Measurements from ENCODE around the gene CFAP46.
"Not testable (repeated sequence)": the region's sequence is repeated elsewhere in the genome, so short reads cannot be mapped to it uniquely, and the experiment has no call there.

CFAP46 gene

GRCh38 chr10:132889556-132889955 lies 52.8 kb downstream of the CFAP46 start:
- Histone ChIP-seq H3K9me3 (ENCODE audit: insufficient read depth, low read length) (no peaks in the 10 kb centered on the region), H4K20me1 (ENCODE audit: low read depth, low read length) (no peaks in the 10 kb centered on the region), H3K4me2 (ENCODE audit: low read depth, low read length, poor library complexity, severe bottlenecking) (no peak overlapping the region), H3K9ac (ENCODE audit: low read length) (no peak overlapping the region), H2AFZ (ENCODE audit: low read depth, low read length, severe bottlenecking) (no peak overlapping the region), H3F3A (ENCODE audit: insufficient read depth) (no peaks in the 10 kb centered on the region), H3K4me3 (ENCODE audit: insufficient read depth, low read length, poor library complexity, severe bottlenecking) (no peak overlapping the region), H3K9me2 (replicated peaks; ENCODE audit: insufficient read depth, low read length) (no peaks in the 10 kb centered on the region), H3K27me3 (ENCODE audit: low read length) (no peaks in the 10 kb centered on the region), H3K36me3 (ENCODE audit: low read length) (no peaks in the 10 kb centered on the region), H3K79me2 (ENCODE audit: insufficient read depth, low read length) (no peaks in the 10 kb centered on the region), H3K27ac (ENCODE audit: low read depth, low read length) (no peak overlapping the region)
- no peak for TF ChIP-seq EZH2phosphoT487 (conservative IDR thresholded peaks at IDR 0.05; ENCODE audit: low read length)
- TF ChIP-seq CTCF (IDR thresholded peaks at IDR 0.05; ENCODE audit: insufficient read depth, low read length, poor library complexity, severe bottlenecking): no peak

GRCh38 chr10:132888898-132889490 lies 53.4 kb downstream of the CFAP46 start:
- TF ChIP-seq CTCF (IDR thresholded peaks at IDR 0.05; ENCODE audit: insufficient read depth, low read length, poor library complexity, severe bottlenecking): no peak
- no peak for TF ChIP-seq EZH2phosphoT487 (conservative IDR thresholded peaks at IDR 0.05; ENCODE audit: low read length)
- Histone ChIP-seq H3F3A (ENCODE audit: insufficient read depth) (no peaks in the 10 kb centered on the region), H2AFZ (ENCODE audit: low read depth, low read length, severe bottlenecking) (no peak overlapping the region), H3K9me2 (replicated peaks; ENCODE audit: insufficient read depth, low read length) (no peaks in the 10 kb centered on the region), H3K36me3 (ENCODE audit: low read length) (no peaks in the 10 kb centered on the region), H3K9ac (ENCODE audit: low read length) (no peak overlapping the region), H3K4me3 (ENCODE audit: insufficient read depth, low read length, poor library complexity, severe bottlenecking) (no peak overlapping the region), H4K20me1 (ENCODE audit: low read depth, low read length) (no peaks in the 10 kb centered on the region), H3K4me2 (ENCODE audit: low read depth, low read length, poor library complexity, severe bottlenecking) (no peak overlapping the region), H3K79me2 (ENCODE audit: insufficient read depth, low read length) (no peaks in the 10 kb centered on the region), H3K27me3 (ENCODE audit: low read length) (no peaks in the 10 kb centered on the region), H3K27ac (ENCODE audit: low read depth, low read length) (no peak overlapping the region), H3K9me3 (ENCODE audit: insufficient read depth, low read length) (no peaks in the 10 kb centered on the region)

- H3K27ac ChIP-seq (ENCODE audit: low read depth, low read length); H4K20me1 ChIP-seq (ENCODE audit: low read depth, low read length); H3K79me2 ChIP-seq (ENCODE audit: insufficient read depth, low read length); H2AFZ ChIP-seq (ENCODE audit: low read depth, low read length, severe bottlenecking); H3K9ac ChIP-seq (ENCODE audit: low read length); H3K27me3 ChIP-seq (ENCODE audit: low read length); H3K4me2 ChIP-seq (ENCODE audit: low read depth, low read length, poor library complexity, severe bottlenecking); H3K4me3 ChIP-seq (ENCODE audit: insufficient read depth, low read length, poor library complexity, severe bottlenecking); H3K36me3 ChIP-seq (ENCODE audit: low read length); H3F3A ChIP-seq (ENCODE audit: insufficient read depth); H3K9me3 ChIP-seq (ENCODE audit: insufficient read depth, low read length); H3K9me2 ChIP-seq (replicated peaks; ENCODE audit: insufficient read depth, low read length): not testable (repeated sequence)
Measured at GRCh38 chr10:132888446-132888845, 53.9 kb downstream of the CFAP46 start.

GRCh38 chr10:132886211-132887099 lies 55.9 kb downstream of the CFAP46 start:
- no peaks in the 10 kb centered on the region for H3K9me3 ChIP-seq (ENCODE audit: insufficient read depth, low read length)
- no peak for TF ChIP-seq CTCF (IDR thresholded peaks at IDR 0.05; ENCODE audit: insufficient read depth, low read length, poor library complexity, severe bottlenecking)
- no peak for TF ChIP-seq EZH2phosphoT487 (conservative IDR thresholded peaks at IDR 0.05; ENCODE audit: low read length)
- no peak overlapping the region for H3K27ac ChIP-seq (ENCODE audit: low read depth, low read length)
- no peaks in the 10 kb centered on the region for H3K27me3 ChIP-seq (ENCODE audit: low read length)
- H3K9ac ChIP-seq (ENCODE audit: low read length): no peak overlapping the region
- H3K79me2 ChIP-seq (ENCODE audit: insufficient read depth, low read length): no peaks in the 10 kb centered on the region
- H3K36me3 ChIP-seq (ENCODE audit: low read length): no peaks in the 10 kb centered on the region
- H3K4me3 ChIP-seq (ENCODE audit: insufficient read depth, low read length, poor library complexity, severe bottlenecking): no peak overlapping the region
- no peaks in the 10 kb centered on the region for H4K20me1 ChIP-seq (ENCODE audit: low read depth, low read length)
- H3K4me2 ChIP-seq (ENCODE audit: low read depth, low read length, poor library complexity, severe bottlenecking): no peak overlapping the region
- H3F3A ChIP-seq (ENCODE audit: insufficient read depth): no peaks in the 10 kb centered on the region
- H2AFZ ChIP-seq (ENCODE audit: low read depth, low read length, severe bottlenecking): no peak overlapping the region
- no peaks in the 10 kb centered on the region for H3K9me2 ChIP-seq (replicated peaks; ENCODE audit: insufficient read depth, low read length)

All from SU-DHL-6 (cell line).